HG03520 (cell line): Measurements from ENCODE around the gene GTF3C4.
"Not testable (repeated sequence)": the region's sequence is repeated elsewhere in the genome, so short reads cannot be mapped to it uniquely, and the experiment has no call there.

Experiments
- ATAC-seq: cut with Tn5 transposase; IDR thresholded peaks from one replicate; pipeline ENCODE4 v1.9.1; 2021; ENCODE audit warnings: mild to moderate bottlenecking, moderate library complexity; ENCODE audit not compliant: unreplicated experiment

The GTF3C4 gene

DNA sequence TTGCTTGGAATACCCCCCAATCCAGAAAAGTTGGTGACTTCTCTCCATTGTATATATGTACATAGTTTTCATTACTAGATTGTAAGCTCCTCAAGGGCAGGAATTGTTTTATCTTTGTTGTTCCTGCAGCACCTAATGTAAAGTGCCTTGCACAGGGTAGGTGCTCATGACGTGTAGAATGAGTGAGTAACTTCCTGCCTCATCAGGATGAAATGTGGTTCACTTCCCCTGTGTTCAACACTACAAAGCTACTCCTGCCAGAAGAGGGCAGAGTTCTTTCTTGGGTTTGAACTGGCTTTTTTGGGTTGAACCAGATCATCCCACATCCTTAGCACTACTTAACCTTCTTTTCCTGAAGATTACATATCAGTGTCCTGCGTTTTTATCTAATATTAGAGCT, 23.9 kb downstream of the GTF3C4 start:
- no peak for ATAC-seq

- no peak for ATAC-seq
Observed at GRCh38 chr9:132697230-132697629, 27.0 kb downstream of the GTF3C4 start.

DNA sequence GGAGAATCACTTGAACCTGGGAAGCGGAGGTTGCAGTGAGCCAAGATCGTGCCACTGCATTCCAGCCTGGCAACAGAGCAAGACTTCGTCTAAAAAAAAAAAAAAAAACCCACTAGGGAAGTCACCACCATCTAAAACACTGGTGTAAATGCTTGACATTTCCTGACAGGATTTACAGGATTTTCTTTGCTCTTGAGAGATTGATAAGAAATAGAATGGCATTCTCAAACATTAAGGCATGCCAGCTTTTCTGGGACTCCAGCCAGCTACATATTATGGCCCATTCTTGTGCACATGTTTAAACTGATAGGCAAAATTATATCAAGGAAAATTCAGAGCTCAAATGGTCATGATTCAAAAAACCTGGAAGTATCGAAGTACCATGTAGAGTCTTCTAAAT, 28.7 kb downstream of the GTF3C4 start:
- ATAC-seq = no peak

- ATAC-seq = no peak
Observed at GRCh38 chr9:132699956-132700355, 29.7 kb downstream of the GTF3C4 start.

- ATAC-seq = no peak
Observed at GRCh38 chr9:132702254-132702653, 32.0 kb downstream of the GTF3C4 start.

DNA sequence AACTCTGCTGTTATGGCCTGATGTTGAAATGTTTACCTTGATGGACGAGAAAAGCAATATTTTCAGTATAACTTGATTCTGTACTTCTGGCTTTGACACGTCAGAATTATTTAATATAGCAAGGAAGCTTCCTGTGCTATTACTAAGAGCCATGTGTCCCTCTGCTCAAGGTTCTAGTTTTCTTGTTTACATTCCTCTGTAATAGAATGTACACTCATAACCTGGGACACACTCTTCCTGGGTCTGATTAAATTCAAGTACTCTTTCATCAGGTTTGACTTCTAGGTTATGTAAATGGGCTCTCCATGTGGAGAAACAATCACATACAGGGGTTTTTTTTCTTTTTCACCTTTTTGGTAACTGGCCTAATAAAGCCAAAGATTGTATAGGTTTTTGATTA, 33.1 kb downstream of the GTF3C4 start:
- ATAC-seq = no peak

DNA sequence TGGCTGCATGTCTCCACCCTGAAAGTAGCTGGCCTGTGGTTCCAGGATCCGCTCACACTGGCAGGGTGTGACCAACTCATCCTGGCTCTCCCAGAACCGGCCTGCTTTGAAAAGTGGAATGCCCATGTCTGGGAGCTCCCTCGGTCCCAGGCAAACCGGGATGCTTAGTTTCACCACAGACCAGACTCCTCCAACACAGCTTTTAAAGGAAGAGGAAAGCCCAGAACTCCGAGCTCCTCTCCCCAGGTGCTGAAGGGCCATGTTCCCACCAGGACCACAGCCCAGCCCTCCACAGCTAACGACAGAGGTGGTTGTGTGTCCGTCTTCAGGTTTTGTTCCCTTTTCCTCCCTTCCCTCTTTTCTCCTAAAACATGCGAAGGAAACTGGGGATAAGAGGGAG, 38.0 kb downstream of the GTF3C4 start:
- ATAC-seq = no peak

DNA sequence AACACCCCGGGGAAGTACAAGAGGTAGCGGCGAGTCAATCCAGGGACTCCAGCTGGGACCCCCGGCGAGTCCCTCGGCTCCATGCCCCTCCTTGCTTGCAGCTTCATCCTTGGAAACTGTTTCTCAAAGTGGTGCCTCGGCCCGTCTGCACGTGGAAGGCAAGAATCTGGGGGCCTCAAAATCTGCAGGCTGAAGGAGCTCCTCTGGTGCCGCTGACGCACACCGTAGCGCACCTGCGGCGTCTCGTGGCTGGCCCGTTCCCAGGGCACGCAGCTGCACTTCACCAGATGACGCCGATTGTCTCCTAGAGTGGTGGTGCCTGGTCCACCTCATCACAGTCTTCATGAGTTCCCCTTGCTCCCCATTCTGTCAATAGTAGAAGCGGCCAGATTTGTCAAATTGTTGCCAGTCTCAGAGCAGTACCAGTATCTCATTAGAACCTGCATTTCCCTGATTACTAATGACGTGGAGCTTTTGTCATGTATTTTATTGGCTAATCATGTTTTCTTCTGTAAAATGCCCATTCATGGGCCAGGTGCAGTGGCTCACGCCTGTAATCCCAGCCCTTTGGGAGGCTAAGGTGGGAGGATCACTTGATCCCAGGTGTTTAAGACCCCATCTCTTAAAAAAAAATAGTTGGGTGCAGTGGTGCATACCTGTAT, 38.6 kb downstream of the GTF3C4 start:
- ATAC-seq = no peak

DNA sequence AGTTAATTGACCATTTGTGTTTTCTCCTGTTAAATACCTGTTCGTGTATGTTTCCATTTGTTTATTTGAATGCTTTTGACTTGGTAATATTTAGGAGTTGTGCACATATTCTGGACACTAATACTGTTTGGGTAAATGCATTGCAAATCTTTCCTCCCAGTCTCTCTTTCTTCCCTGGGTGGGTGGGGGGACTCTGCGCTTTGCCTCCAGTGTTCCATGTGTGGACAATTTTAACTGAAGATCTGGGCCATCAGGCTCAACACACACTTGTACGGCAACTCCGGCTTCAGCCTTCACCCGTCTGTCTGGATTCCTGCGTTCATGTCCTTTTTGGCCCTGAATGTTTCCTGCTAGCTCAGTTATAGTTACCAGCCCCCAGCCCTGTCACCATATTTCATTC, 40.1 kb downstream of the GTF3C4 start:
- no peak for ATAC-seq

DNA sequence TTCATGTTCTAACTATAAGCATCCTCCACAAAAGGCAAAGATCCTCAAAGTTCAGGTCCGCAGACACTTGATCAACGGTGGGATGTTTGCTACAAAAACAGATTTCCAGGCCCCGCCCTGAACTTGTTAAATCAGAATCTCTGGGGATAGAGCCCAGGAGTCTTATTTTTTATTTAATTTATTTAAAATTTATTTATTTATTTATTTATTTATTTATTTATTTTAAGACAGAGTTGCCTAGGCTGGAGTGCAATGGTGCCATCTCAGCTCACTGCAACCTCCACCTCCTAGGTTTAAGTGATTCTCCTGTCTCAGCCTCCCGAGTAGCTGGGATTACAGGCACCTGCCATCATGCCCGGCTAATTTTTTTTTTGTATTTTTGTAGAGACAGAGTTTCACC, 40.9 kb downstream of the GTF3C4 start:
- ATAC-seq = not testable (repeated sequence)

DNA sequence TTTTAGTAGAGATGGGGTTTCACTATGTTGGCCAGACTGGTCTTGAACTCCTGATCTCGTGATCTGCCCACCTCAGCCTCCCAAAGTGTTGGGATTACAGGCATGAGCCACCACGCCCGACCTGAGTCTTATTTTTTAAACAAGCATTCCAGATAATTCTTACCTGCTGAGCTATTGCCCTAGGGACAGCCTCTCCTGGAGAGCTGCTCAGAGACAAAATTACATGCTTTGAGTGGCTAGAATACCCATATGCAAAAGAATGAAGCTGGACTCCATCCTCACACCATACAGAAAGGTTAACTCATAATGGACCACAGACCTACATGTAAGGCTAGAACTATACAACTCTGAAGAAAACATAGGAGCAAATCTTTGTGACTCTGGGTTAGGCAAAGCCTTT, 41.6 kb downstream of the GTF3C4 start:
- ATAC-seq = no peak

- no peak for ATAC-seq
Observed at GRCh38 chr9:132712753-132713152, 42.5 kb downstream of the GTF3C4 start.

GRCh38 chr9:132716007-132716406, 45.7 kb downstream of the GTF3C4 start:
- no peak for ATAC-seq

DNA sequence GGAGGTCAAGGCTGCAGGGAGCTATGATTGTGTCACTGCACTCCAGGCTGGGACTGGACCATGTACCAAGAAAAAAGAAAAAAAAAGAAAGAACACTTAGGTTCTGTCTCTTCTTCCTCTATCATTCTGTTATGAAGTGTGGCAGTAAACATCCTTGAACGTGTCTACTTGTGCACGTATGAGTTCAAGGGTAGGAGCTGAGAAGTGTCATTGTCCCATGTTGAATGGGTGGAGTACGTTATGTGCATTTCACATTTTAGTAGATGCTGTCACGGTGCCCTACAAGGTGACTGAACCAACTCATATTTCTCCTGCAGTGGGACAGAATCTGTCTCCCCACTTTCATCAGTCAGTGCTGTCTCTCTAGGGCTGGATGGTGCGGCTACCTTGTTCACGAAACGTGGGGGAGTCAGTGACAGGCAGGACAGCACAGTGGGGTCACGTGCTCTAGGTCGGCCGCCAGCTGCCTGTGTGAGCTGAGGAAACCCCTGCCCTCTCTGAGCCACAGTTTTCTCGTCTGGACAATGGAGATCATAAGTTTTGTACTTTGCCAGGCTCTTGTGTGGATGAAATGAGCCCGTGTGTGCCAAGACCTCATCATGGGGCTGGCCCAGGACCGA, 47.2 kb downstream of the GTF3C4 start:
- no peak for ATAC-seq

- ATAC-seq = not testable (repeated sequence)
Observed at GRCh38 chr9:132718381-132718928, 48.2 kb downstream of the GTF3C4 start.

GRCh38 chr9:132721661-132722060, 51.4 kb downstream of the GTF3C4 start:
- ATAC-seq = no peak

DNA sequence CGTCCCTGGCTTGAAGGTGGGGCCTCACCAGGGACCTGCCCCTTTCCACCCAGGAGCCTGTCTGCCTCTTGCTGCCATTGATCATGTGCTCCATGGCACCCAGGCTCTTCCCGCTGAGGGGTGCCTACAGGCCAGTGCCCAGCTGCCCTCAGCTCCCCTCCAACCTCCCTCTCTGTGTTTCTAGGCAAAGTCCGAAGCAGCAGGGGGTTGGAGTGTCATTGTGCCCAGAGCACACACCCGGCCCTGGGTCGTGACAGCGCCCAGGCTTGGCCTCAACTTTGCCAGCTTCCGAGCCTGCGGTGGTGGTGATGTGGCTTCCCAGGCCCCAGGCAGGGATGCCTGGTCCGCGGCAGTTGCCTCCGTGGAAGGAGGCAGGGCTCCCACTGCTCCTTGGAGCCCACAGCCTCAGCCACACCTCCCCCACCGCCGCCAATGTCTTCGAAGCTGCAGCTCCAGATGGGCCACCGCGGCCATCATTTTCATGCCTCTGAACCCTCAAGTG, 52.4 kb downstream of the GTF3C4 start:
- no peak for ATAC-seq

GRCh38 chr9:132723809-132724208, 53.5 kb downstream of the GTF3C4 start:
- ATAC-seq = no peak

DNA sequence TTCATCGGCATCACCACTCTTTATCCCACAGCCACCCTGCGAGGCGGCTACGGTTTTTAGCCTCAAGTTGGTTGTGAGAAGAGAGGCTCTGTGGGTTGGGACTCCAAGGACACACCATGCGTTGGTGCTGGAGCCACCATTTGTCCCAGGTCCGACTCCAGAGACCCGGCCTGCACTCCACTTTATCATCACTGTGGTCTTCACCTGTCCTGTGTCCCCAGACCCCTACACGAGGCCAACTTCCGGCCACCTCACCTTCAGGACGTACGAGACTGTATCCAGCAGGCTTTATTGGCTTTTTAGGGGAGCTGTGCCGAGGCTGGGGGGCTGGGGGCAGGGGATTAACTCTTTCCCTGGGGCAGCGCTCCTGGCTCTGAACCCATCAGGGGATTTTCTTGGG, 55.0 kb downstream of the GTF3C4 start:
- ATAC-seq = no peak

- ATAC-seq = no peak
Observed at GRCh38 chr9:132726576-132727130, 56.4 kb downstream of the GTF3C4 start.

GRCh38 chr9:132728071-132728470, 57.8 kb downstream of the GTF3C4 start:
- ATAC-seq = no peak

- ATAC-seq = no peak
Observed at GRCh38 chr9:132728497-132728896, 58.2 kb downstream of the GTF3C4 start.
